ENCODE measurements around the gene GSG1L. TPM values are rescaled to one million over a fixed set of nuclear protein-coding genes. Genes with fewer than 3 reads are reported as not detected.
"Not testable (repeated sequence)": the region's sequence is repeated elsewhere in the genome, so short reads cannot be mapped to it uniquely, and the experiment has no call there.

GSG1L gene
- total RNA-seq, 1 donor from 2014 or later: not detected

GRCh38 chr16:27903046-27903655 lies 160.4 kb downstream of the GSG1L start:
- DNase-seq (ENCODE audit: low read depth): no peak

GRCh38 chr16:27902551-27902950 lies 161.0 kb downstream of the GSG1L start:
- no peak for DNase-seq (ENCODE audit: low read depth)

- DNase-seq (ENCODE audit: low read depth): no peak
Observed at GRCh38 chr16:27901956-27902355, 161.6 kb downstream of the GSG1L start.

GRCh38 chr16:27899736-27900135 lies 163.8 kb downstream of the GSG1L start:
- no peak for DNase-seq (ENCODE audit: low read depth)

DNA sequence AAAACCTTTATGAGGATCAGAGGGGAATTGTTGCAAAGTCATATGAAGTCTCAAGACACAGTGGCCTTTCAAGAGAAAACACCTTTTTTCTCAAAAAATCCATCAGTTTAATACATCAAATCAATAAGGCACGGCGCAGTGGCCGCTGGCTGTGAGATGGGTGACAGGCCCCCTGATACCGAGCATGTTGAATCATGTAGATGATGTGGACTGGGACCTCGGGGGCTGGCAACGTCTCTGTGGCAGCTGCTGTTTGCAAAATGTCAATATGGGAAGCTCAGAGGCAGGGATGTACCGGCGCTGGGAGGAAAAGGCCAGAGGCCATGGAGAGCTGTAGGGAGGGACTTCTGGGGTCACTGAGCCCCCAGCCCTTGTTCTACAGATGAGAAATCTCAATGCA lies 169.1 kb downstream of the GSG1L start:
- DNase-seq (ENCODE audit: low read depth): no peak

- no peak for DNase-seq (ENCODE audit: low read depth)
Observed at GRCh38 chr16:27892879-27893278, 170.6 kb downstream of the GSG1L start.

DNA sequence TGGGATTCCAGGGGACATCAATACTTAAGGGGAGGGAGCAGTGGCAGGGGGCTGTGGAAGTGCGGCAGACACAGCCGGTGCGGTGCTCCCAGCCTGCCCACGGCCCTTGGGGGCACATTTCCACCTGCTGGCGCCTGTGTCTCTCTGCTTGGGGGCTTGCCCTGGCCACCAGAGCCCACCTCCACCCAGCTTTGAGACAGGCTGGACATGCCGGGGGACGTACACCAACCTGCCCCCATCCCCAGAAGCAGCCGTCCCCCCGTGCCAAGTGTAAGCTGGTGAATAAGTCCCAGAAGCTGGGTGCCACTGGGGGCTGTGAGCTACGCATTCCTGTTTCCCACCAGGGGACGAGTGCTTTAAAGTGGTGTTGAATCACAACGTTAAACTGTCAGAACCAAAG lies 172.6 kb downstream of the GSG1L start:
- no peak for DNase-seq (ENCODE audit: low read depth)

GRCh38 chr16:27890006-27890405 lies 173.5 kb downstream of the GSG1L start:
- DNase-seq (ENCODE audit: low read depth): no peak

- DNase-seq (ENCODE audit: low read depth): no peak
Observed at GRCh38 chr16:27883576-27883975, 179.9 kb downstream of the GSG1L start.

DNA sequence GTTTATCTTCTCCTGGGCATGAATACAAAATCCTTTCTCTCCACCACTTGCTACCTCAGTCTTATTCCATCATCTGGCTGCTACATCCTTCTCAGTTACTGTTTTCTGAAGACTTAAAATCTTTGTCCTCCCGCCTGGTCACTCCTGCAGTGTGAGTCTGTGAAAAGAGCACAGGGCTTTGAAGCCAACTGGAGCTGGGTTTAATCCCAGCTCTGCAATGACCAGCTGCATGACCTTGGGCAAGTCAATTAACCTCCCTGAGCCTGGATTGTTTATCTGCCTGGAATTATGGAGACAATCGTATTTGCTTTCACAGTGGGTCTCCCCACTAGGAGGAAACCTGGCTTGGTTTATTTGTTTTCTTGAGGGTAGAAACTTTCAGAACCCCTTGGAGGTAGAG lies 183.2 kb downstream of the GSG1L start:
- DNase-seq (ENCODE audit: low read depth): no peak

DNA sequence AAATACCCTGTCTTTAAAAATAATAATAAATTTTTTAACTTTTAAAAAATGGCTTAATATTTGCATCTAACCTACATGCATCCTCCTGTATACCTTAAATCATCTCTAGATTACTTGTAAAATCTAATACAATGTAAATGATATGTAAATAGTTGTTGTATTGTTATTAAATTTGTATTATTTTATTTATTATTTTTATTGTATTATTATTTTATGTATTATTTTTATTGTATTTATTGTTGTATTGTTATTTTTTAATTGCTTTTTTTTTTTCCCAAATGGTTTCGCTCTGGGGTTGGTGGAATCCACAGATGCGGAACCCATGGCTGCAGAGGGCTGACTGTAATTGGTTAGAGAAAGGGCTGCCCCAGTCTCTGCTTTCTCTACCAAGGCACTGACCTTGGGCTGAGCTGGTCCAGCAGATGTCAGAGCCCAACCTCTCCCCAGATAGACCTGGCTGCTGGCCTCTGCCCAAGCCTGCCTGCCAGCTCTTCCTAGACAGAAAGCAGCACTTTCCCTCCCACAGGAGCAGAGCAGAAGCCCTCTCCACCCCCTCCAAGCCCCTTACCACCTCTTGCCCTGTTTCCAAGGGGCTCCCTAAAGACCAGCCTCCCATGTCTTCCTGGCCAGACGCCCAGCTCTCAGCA lies 183.8 kb downstream of the GSG1L start:
- DNase-seq (ENCODE audit: low read depth): no peak

DNA sequence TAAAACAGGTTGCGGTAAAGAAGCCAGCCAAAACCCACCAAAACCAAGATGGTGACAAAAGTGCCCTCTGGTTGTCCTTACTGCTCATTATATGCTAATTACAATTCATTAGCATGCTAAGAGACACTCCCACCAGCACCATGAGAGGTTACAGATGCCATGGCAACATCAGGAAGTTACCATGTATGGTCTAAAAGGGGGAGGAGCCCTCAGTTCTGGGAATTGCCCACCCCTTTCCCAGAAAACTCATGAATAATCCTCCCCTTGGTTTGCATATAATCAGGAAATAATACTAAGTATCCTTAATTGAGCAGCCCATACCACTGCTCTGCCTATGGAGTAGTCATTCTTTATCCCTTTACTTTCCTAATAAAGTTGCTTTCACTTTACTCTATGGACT lies 190.9 kb downstream of the GSG1L start:
- not testable (repeated sequence) for DNase-seq (ENCODE audit: low read depth)

- no peak for DNase-seq (ENCODE audit: low read depth)
Observed at GRCh38 chr16:27870116-27870798, 193.3 kb downstream of the GSG1L start.

DNA sequence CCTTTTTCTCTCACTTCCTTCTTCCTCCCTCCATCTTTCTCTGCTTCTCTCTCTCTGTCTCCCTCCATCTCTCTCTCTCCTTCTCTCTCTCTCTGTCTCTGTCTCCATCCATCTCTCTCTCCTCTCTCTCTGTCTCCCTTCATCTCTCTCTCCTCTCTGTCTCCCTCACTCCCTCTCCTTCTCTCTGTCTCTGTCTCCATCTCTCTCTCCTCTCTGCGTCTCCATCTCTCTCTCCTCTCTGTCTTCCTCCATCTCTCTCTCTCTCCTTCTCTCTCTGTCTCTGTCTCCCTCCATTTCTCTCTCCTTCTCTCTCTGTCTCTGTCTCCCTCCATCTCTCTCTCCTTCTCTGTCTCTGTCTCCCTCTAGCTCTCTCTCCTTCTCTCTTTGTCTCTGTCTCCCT lies 194.1 kb downstream of the GSG1L start:
- no peak for DNase-seq (ENCODE audit: low read depth)

- no peak for DNase-seq (ENCODE audit: low read depth)
Observed at GRCh38 chr16:27868180-27868579, 195.3 kb downstream of the GSG1L start.

- DNase-seq (ENCODE audit: low read depth): peak; percentile 3
Observed at GRCh38 chr16:27867122-27868110, 196.1 kb downstream of the GSG1L start.

- DNase-seq (ENCODE audit: low read depth): no peak
Observed at GRCh38 chr16:27863377-27863776, 200.1 kb downstream of the GSG1L start.

- DNase-seq (ENCODE audit: low read depth): no peak
Observed at GRCh38 chr16:27862953-27863352, 200.6 kb downstream of the GSG1L start.

DNA sequence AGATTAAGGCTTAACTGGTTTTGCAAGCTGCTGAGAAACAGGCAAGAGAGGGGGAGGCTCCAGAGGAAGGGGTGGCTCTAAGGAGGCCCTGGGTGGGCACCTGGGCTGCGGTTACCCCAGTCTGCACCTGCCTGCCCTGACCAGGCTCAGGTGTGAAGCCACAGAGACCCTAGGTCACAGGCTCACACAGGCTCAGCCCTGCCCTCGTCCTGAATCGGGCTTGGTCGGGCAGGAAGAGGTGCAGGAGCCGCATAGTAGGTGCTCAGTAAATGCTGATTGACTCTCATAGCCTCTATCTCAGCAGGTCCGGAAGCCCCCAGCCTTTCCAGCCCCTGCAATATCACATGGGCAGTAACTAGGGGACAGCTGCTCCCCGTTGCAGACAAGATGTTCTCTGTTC lies 203.4 kb downstream of the GSG1L start:
- DNase-seq (ENCODE audit: low read depth): no peak

DNA sequence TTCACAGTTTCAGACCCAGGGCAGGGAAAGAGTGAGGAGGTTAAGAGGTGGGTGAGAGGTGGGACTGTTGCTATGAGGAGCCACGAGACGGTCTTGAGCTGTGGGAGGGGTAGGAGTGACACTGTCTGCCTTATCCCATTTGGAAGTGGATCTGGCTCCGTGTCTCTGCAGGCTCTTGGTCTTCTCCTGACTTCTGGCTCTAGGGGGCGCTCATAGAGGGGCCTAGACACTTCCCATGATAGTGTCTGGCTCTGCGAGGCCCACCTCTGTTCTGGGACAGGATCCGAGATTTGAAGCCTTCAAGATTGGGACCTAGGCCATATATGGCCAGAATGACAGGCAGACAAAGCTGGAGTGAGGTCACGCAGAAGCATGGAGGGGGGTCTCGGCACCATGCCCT lies 204.5 kb downstream of the GSG1L start:
- no peak for DNase-seq (ENCODE audit: low read depth)

DNA sequence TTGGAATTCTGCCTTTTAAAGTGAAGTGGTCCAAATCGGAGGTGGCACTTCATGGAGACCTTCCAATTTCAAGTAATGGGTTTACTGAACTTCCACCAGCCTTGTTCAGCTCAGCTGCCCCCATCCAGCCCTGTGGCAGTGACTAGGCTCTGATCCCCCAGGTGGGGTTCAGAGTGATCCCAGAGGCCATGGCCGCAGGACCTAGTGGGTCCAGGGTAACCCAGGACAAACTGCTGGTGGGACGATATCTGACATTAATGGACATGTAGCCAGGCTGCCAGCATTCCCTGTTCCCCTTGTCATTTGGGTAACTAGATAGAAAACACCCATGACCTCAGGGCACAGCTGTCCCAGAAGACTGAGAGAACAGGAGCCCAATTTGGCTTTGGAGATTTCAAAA lies 209.9 kb downstream of the GSG1L start:
- DNase-seq (ENCODE audit: low read depth): no peak

GRCh38 chr16:27853101-27853500 lies 210.4 kb downstream of the GSG1L start:
- no peak for DNase-seq (ENCODE audit: low read depth)

All from renal cortical epithelial cell (primary cell).